T-helper 17 cell (primary cell): ENCODE results near the gene MTSS2. TPM values are rescaled to one million over a fixed set of nuclear protein-coding genes. Genes with fewer than 3 reads are reported as not detected.

Source experiments
- ATAC-seq: fragments of 150-1000 bp; cut with Tn5 transposase; 2 replicates; pipeline ENCODE4 v1.10.0; 2021; ENCODE audit warnings: mild to moderate bottlenecking, moderate library complexity
- DNase-seq, 3 donors: peaks; one replicate each; pipeline versions ENCODE4 v3.0.0 to v3.0.0-alpha.2; 2020 to 2021
- H3K9me3 ChIP-seq: one replicate; pipeline ENCODE4 v1.7.0; 2013; ENCODE audit warnings: low read length, mild to moderate bottlenecking; ENCODE audit not compliant: control insufficient read depth, poor library complexity, severe bottlenecking
- H3K27ac Mint-ChIP-seq: one replicate; pipeline ENCODE4 v1.8.0; 2022; ENCODE audit warnings: mild to moderate bottlenecking, moderate library complexity, mixed read lengths
- H3K27me3 Mint-ChIP-seq: one replicate; pipeline ENCODE4 v1.8.0; 2022; ENCODE audit warnings: mixed read lengths
- H3K36me3 Mint-ChIP-seq: one replicate; pipeline ENCODE4 v1.8.0; 2022; ENCODE audit warnings: low read depth, mixed read lengths
- H3K4me1 Mint-ChIP-seq: one replicate; pipeline ENCODE4 v1.8.0; 2022; ENCODE audit warnings: mild to moderate bottlenecking, mixed read lengths
- H3K4me3 Mint-ChIP-seq: one replicate; pipeline ENCODE4 v1.8.0; 2022; ENCODE audit warnings: mild to moderate bottlenecking, moderate library complexity, mixed read lengths
- total RNA-seq, 4 donors: library from RNA in 2 of 4; stranded (reverse) in 2 of 4; gene quantifications; one replicate each; pipeline ENCODE4 v1.2.3 and lab custom pipeline; 2022 to 2026

The MTSS2 gene
- total RNA-seq, 2 donors from 2014 or later: 4.4 to 6.9 TPM

DNA sequence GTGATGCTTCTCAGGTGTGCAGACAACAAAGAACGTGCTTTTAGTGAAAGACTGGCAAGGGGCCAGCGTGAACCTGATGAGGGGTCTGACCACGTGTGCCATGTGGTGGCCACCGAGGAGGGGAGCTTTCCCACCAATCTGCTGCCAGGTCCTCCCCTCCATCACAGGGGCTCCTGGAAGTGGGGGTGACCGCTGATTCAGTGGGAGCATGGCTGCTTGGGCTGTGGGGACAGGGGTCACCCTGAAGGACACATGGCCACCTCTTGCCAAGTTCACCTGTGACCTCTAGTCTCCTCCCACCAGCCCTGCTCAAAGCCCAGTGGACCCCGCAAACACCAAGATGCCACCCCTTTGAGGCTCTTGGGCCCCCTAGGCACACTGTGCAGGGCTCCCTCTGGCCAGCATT is 37.9 kb upstream of the MTSS2 start:
- Mint-ChIP-seq H3K4me1 (peaks cover 7% of the 10 kb centered on the region), H3K27ac (no peak overlapping the region)
- no peaks in the 10 kb centered on the region for H3K9me3 ChIP-seq

DNA sequence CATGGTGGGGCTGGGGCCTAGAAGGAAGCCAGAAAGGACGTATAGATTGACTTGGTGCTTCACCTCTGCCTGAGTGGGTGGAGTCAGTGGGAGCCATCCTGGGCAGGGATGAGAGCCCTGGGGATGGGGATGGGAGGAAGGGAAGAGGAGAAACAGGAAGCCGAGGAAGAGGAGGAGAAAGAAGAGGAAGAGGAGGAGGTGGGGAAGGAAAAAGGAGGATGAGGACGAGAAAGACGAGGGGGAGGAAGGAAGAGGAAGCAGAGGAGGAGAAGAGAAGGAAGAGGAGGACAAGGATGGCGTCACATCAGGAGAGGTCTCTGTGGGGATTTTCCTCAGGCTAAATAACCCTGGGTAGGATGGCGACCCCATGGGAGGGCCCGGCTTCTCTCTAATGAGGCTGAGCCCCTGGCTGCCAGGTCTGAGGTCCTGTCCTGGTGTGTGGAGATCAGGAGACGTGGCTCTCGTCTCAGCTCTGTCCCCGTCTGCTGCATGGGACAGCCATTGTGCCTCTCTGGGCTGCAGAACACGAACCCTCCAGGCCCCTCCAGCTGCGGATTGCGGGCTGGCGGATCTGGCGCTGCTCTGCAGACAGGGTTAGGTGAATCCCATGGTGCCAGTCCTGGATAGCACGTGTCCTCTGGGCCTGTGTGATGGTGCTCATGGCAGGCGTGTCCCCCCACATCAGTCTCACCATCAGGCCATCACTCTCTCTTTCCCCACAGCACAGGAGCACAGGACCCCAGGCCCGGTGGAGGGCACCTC is 35.5 kb upstream of the MTSS2 start:
- H3K27me3 Mint-ChIP-seq: no peaks in the 10 kb centered on the region
- DNase-seq (no peak), ATAC-seq (no peak)
- no peak overlapping the region for H3K27ac Mint-ChIP-seq
- H3K36me3 Mint-ChIP-seq: peaks cover 10% of the 10 kb centered on the region
- no peak overlapping the region for H3K4me3 Mint-ChIP-seq
- peaks cover 7% of the 10 kb centered on the region for H3K4me1 Mint-ChIP-seq
- no peaks in the 10 kb centered on the region for H3K9me3 ChIP-seq

More for the DNA sequence above, 37.9 kb upstream of the MTSS2 start:
- no peak for DNase-seq
- Mint-ChIP-seq H3K27me3 (no peaks in the 10 kb centered on the region), H3K36me3 (peaks cover 12% of the 10 kb centered on the region), H3K4me3 (no peak overlapping the region)
- no peak for ATAC-seq

DNA sequence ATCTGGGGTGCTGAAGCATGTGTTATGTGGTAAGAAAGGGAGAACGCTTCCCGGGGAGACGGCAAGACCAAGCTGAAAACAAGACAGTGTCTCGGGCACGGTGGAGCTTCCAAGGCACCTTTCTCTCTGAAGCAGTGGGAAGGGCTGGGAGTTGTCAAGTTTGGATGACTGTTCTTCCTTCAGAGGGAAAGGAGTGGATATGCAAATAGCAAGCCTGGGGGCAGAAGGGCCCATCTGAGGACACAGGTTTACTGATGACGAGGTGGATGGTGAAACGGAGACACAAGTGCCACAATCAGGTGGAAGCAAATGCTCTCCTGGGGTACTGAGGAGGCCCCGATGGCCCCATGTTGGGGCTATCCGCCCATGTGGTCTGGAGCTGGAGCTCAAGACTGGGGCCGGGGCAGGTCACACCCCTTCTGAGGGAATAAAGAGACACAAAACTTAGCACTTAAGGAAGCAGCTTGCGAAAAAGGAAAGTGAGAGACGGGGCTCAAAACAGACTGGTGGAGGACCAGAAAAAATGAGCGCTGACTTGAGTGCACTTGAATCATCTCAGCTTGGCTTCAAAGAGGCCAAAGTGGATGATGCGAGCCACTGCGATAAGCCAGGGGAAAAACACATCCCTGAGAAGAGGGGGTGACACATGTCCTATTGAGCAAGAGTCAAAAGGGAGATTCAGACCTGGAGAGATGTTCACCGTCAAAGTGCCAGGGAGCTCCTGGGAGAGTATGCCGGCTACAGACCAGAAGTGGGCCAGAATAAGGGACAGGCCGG is 34.8 kb upstream of the MTSS2 start:
- no peak overlapping the region for H3K4me3 Mint-ChIP-seq
- no peak overlapping the region for H3K27ac Mint-ChIP-seq
- no peak for DNase-seq
- H3K4me1 Mint-ChIP-seq: peaks cover 7% of the 10 kb centered on the region
- H3K27me3 Mint-ChIP-seq: no peaks in the 10 kb centered on the region
- H3K36me3 Mint-ChIP-seq: peaks cover 10% of the 10 kb centered on the region
- H3K9me3 ChIP-seq: no peaks in the 10 kb centered on the region
- no peak for ATAC-seq

DNA sequence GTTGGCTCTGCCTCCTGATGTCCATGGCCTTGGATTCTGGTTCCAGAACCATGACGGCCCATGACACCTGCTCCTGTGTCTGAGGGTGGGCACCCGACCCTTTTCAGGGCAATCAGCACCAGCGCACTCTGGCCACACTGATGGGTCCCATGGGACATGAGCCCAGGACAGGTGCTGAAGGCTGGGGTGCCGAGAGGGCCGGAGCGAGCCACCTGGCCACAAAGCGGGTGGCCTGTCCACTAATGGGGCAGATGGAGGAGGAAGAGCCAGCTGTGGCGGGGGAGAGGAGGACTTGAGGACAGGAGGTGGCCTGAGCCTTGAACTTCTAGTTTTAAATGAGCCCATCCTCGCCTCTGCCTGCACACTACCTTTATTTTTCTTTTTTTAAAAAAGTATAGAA is 31.2 kb upstream of the MTSS2 start:
- DNase-seq (no peak), ATAC-seq (no peak)
- Mint-ChIP-seq H3K27me3 (no peaks in the 10 kb centered on the region), H3K36me3 (peaks cover 10% of the 10 kb centered on the region), H3K27ac (no peak overlapping the region), H3K4me3 (no peak overlapping the region), H3K4me1 (peaks cover 7% of the 10 kb centered on the region)
- no peaks in the 10 kb centered on the region for H3K9me3 ChIP-seq

GRCh38 chr16:70715860-70716357 is 30.1 kb upstream of the MTSS2 start:
- Mint-ChIP-seq H3K4me1 (peaks cover 6% of the 10 kb centered on the region), H3K36me3 (peaks cover 5% of the 10 kb centered on the region), H3K27ac (no peak overlapping the region), H3K4me3 (no peak overlapping the region), H3K27me3 (no peaks in the 10 kb centered on the region)
- H3K9me3 ChIP-seq: no peaks in the 10 kb centered on the region
- ATAC-seq (no peak), DNase-seq (no peak)

DNA sequence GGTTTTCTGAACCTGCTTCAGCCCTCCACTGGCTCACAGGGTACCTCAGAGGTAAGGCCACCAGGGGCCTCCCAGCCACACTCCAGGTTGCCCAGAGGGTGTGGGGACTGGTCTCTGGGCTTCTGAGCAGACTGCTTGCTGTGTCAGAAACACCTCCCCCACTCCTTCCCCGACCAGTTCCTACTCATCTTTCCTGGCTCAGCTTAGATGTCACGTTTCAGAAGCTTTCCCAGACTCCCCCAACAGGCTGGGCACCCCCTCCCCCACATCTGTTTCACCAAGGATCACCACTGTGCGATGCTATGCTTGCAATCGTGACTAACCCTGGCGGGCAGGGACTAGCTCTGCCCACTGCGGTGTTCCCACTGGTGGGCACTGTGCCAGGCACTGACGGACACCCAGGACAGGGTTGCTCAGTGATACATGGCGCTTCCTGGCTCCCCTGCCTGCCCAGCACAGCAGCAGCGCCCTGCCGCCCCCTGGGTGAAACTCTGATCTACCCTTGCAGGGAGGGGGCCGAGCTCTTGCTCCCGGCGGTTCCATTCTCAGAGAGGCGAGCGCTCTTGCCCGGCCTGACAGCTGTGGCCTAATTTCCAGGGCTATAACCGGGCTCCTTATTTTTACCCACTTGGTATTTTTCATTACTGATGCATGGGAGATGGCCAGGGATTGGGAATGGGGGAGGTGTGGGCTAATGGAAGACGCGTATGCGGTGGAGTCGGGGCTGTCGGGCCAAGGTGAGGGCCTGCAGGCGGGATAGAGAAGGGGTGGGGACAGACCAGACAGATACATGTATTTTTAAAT is 29.4 kb upstream of the MTSS2 start:
- ATAC-seq (no peak), DNase-seq (no peak)
- H3K36me3 Mint-ChIP-seq: peaks cover 2% of the 10 kb centered on the region
- H3K4me3 Mint-ChIP-seq: no peak overlapping the region
- peaks cover 4% of the 10 kb centered on the region for H3K4me1 Mint-ChIP-seq
- no peaks in the 10 kb centered on the region for H3K27me3 Mint-ChIP-seq
- no peaks in the 10 kb centered on the region for H3K9me3 ChIP-seq
- no peak overlapping the region for H3K27ac Mint-ChIP-seq

DNA sequence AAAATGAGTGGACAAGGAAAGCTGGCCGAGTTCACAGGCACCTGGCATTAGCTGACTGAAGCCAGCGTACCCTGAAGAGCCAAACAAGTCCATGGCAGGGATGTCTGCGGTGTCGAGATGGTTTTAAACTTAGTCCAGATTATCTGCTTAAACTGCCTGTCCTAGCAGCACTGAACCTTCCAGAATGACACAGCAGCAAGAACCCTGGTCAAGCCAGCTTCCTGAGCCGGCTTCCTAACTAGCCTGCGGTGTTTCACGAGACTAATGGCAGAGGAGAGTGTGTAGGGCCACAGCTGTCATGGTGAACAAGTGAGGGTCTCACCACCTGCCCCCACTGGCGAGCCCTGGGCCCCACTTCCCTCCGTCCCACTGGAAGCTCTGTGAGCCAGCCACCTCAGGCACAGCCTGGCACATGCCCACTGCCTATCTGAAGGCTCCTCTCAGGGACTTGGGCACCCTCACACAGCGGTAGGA is 28.8 kb upstream of the MTSS2 start:
- Mint-ChIP-seq H3K27ac (no peak overlapping the region), H3K4me3 (no peak overlapping the region), H3K27me3 (no peaks in the 10 kb centered on the region), H3K36me3 (no peaks in the 10 kb centered on the region), H3K4me1 (peaks cover 3% of the 10 kb centered on the region)
- ATAC-seq: no peak
- H3K9me3 ChIP-seq: no peaks in the 10 kb centered on the region
- DNase-seq: no peak

DNA sequence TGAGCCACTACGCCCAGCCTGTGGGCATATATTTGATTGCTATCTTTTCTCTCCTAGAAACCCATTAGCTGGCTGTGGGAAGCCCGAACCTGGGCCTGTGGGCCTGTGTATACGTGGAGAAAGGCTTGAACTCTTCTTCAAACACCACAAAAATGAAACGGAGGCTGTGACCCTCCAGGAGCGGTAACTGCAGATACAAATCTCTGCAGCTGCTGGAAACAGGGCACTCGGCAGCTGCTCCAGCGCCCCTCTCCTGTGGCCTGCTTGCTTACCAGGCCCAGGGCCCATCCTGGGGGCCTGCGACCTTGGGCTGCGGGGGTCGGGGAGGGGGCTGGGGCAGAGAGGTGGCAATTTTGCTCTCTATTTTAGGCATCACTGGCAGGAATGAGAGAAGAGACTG is 28.0 kb upstream of the MTSS2 start:
- Mint-ChIP-seq H3K4me3 (no peak overlapping the region), H3K4me1 (peaks cover 3% of the 10 kb centered on the region), H3K27me3 (no peaks in the 10 kb centered on the region), H3K27ac (no peak overlapping the region), H3K36me3 (no peaks in the 10 kb centered on the region)
- DNase-seq (no peak), ATAC-seq (no peak)
- no peaks in the 10 kb centered on the region for H3K9me3 ChIP-seq

DNA sequence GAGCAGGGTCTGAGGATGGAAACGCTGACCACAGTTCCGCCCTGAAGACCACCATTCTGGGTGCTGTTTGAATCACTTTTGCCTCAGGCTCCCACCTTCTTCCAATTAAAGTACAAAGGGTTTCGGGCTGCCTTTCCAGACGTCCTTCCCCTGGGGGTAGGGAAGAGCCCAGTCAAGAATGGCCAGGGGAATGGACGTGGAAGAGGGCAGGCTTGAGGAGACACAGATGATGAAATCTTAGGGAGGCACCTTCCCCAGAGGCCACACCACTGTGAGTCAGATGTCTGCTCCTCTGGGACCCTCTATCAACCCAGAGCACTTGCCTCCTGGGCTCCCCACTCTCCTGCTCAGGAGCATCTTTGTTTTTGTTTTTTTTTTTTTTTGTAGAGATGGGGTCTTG is 27.5 kb upstream of the MTSS2 start:
- no peaks in the 10 kb centered on the region for H3K9me3 ChIP-seq
- Mint-ChIP-seq H3K27ac (no peak overlapping the region), H3K36me3 (no peaks in the 10 kb centered on the region), H3K4me3 (no peak overlapping the region), H3K27me3 (no peaks in the 10 kb centered on the region), H3K4me1 (peaks cover 3% of the 10 kb centered on the region)
- ATAC-seq (no peak), DNase-seq (no peak)

DNA sequence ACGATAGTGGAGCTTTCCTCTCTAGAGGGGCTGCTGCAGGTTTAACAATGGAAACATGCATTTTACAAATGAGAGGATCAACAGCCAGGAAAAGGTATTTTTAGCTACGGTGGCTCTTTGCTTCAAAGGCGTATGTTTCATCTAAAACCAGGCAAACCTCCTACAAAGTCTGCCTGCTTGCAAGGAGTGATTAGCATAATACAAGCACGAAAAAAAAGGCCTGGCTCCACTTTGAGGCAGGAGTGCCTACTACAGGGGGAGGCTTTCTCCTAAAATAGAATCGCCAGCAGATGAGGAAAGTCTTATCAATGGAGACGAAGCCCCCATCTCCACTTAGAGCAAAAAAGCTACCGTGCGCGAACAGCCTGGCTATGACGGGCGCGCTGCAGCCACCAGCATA is 27.1 kb upstream of the MTSS2 start:
- no peaks in the 10 kb centered on the region for H3K9me3 ChIP-seq
- H3K36me3 Mint-ChIP-seq: no peaks in the 10 kb centered on the region
- ATAC-seq (no peak), DNase-seq (no peak)
- no peaks in the 10 kb centered on the region for H3K27me3 Mint-ChIP-seq
- peaks cover 3% of the 10 kb centered on the region for H3K4me1 Mint-ChIP-seq
- H3K27ac Mint-ChIP-seq: no peak overlapping the region
- H3K4me3 Mint-ChIP-seq: no peak overlapping the region

DNA sequence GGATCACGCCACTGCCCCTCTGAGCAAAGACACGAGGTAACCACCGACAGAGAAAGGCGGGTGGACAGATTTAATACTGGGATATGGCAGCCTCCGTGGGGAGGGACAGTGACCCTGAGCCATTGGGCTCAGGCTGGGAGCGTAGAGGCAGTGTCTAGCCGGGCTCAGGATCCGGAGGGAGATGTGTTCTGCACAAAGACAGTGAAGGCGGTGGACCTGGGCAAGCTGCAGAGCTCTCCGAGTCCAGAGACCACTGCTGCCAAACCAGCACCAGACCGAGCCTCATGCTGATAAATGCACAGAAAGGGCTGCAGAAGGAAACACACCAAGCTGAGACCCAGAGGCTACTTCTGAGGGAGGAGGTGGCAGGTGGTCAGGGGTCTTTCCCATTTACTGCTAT is 26.5 kb upstream of the MTSS2 start:
- ATAC-seq: no peak
- H3K4me3 Mint-ChIP-seq: no peak overlapping the region
- no peaks in the 10 kb centered on the region for H3K9me3 ChIP-seq
- H3K36me3 Mint-ChIP-seq: no peaks in the 10 kb centered on the region
- H3K27ac Mint-ChIP-seq: no peak overlapping the region
- peaks cover 3% of the 10 kb centered on the region for H3K4me1 Mint-ChIP-seq
- no peaks in the 10 kb centered on the region for H3K27me3 Mint-ChIP-seq
- no peak for DNase-seq

DNA sequence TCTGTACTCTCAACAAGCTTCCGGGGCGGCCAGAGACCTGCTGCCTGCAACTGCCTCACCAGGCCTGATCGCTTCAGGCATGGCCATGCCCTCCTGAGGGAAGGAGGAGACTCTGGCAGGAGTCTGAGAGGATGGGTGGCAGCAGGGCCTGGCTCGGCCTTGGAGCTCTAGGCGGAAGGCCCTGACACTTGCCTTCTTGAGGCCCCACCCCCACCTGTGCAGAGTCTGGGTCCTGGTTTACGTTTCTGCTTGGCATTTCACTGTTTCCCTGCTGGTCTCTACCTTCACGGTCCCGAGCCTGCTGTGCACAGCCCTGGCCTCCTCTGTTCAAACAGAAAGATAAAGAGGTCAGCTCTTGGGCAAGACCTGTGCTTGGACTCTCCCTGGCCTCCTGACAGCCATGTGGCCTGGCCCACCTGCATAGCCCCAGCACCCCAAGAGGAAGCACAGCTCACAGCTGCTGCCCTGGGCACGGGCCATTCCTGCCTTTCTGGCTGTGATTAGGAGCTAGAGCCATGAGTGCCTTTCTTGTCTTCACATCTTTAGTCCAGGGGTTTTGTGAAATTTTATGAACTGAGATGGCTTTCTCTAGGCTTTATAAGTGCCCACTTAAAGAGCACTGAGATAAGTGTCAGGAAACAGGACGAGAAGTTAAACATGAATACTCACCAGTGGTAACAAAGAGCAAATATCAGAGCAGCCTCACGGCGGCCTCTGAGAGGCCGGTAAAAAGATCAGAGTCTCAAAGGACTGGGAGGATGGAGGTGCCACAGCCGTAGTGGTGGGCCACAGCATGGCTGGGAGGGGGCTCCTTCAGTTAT is 25.6 kb upstream of the MTSS2 start:
- no peak for ATAC-seq
- no peaks in the 10 kb centered on the region for H3K9me3 ChIP-seq
- DNase-seq: no peak
- Mint-ChIP-seq H3K27ac (peak overlapping the region; percentile 37), H3K4me1 (peaks cover 3% of the 10 kb centered on the region), H3K27me3 (no peaks in the 10 kb centered on the region), H3K36me3 (no peaks in the 10 kb centered on the region), H3K4me3 (no peak overlapping the region)
